GM18867 (cell line): ENCODE data around the gene COMMD1.
"Not testable (repeated sequence)": the region's sequence is repeated elsewhere in the genome, so short reads cannot be mapped to it uniquely, and the experiment has no call there.

Experiments used
- ATAC-seq: cut with Tn5 transposase; IDR thresholded peaks from one replicate; pipeline ENCODE4 v1.9.1; 2021; ENCODE audit warnings: mild to moderate bottlenecking, moderate library complexity; ENCODE audit not compliant: unreplicated experiment

Gene COMMD1

GRCh38 chr2:61905372-61906185 lies at the start of gene COMMD1:
TSS of gene COMMD1 (plus strand) at chr2:61905674. CDS start at chr2:61905679, 5 bp downstream.
- peak; percentile 99 for ATAC-seq

GRCh38 chr2:61857224-61857623 lies 48.2 kb upstream of the COMMD1 start:
- no peak for ATAC-seq

GRCh38 chr2:61862085-61862484 lies 43.4 kb upstream of the COMMD1 start:
- ATAC-seq: no peak

- ATAC-seq: not testable (repeated sequence)
Measured at GRCh38 chr2:61866482-61867089, 38.9 kb upstream of the COMMD1 start.

DNA sequence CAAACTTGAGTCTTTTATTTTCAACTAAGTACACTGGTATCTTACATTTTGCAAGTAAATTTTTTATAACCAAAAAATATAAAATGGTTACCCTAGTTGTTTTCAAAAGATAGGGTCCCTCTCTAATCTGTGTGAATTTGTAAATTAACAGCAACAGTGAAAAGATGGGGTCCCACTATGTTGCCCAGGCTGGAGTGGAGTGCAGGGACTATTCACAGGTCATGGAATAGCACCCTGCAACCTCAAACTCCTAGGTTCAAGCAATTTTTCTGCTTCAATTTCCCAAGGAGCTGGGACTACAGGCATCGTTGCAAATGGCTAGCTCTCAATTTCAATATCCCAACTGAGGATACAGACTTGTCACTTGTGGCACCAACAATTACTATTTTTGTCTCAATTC lies 29.1 kb upstream of the COMMD1 start:
- ATAC-seq: no peak

GRCh38 chr2:61877571-61878245 lies 27.8 kb upstream of the COMMD1 start:
- ATAC-seq: no peak

GRCh38 chr2:61878761-61879160 lies 26.7 kb upstream of the COMMD1 start:
- no peak for ATAC-seq

GRCh38 chr2:61879351-61879750 lies 26.1 kb upstream of the COMMD1 start:
- ATAC-seq: not testable (repeated sequence)

DNA sequence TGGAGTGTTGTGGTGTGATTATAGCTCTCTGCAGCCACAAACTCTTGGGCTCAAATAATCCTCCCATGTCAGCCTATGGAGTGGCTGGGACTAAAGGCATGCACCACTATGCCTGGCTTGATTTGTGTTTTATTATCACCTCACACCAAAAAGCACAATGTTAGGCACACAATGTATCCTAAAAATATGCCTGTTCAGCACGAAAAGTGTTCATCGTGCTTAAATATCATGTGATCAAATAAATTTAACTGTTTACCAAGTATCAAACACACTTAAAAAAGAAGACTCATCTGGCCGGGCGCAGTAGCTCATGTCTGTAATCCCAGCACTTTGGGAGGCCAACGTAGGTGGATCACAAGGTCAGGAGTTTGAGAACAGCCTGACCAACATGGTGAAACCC lies 22.6 kb upstream of the COMMD1 start:
- no peak for ATAC-seq

- ATAC-seq: no peak
Measured at GRCh38 chr2:61885896-61886603, 19.4 kb upstream of the COMMD1 start.

GRCh38 chr2:61887717-61888266 lies 17.7 kb upstream of the COMMD1 start:
- no peak for ATAC-seq

DNA sequence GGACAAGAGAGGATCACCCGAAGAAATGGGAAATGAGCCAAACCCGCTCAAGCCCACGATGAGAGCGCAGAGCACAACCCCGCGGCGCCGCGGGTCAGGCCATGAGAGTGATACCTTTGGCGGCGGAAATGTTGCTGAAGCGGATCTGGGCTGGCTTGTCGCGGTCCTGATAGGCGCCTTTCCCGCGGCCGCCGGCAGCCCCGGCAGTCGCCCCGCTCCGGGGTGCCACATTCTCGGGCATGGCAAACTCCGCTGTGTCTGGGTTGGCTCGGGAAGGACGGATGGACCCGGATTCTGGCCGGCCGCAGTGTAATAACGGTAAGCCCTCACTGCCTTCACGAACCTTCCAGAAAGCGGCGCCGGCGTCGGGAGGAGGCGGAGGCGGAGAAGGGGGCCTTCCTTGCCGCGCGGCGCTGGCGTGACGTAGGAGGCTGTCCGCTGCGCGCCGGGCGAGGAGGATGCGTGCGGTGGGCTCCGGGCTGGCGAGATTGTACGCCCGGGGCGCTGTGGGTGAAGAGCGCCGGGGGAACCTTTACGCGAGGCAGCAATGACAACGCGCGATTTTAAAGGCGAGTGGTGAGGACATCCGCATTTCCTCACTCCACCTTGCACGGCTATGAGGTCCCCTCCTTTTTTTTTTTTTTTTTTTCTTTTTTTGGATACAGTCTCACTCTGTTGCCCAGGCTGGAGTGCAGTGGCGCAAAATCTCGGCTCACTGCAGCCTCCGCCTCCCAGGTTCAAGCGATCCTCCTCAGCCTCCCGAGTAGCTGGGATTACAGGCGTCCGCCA lies 17.0 kb upstream of the COMMD1 start, which contains the start of gene CCT4:
Gene CCT4 (minus strand): TSS at position 390 of the 789 bp plus-strand sequence. CDS start 149 bp downstream, at position 241.
- ATAC-seq: peak; percentile 86

DNA sequence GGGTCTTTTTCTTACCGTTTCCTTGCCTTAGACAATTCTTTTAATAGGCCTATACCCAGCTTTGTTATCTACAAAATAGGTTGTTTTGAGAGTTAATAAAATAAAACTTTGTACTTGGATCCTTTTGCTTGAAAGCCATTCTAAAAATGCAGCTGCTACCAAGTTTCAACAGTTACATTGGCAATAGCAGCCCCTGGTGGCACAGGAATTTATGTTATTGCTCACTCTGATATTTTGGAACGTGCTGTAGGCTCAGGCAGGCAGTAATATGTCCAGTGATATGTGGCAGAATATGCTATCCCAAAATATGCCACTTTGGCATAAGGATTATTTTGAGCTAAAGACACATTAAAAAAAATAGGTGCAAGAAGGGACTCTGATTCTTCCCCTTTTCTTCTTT lies 6.7 kb upstream of the COMMD1 start:
- ATAC-seq: no peak

- no peak for ATAC-seq
Measured at GRCh38 chr2:61900281-61900680, 5.2 kb upstream of the COMMD1 start.

DNA sequence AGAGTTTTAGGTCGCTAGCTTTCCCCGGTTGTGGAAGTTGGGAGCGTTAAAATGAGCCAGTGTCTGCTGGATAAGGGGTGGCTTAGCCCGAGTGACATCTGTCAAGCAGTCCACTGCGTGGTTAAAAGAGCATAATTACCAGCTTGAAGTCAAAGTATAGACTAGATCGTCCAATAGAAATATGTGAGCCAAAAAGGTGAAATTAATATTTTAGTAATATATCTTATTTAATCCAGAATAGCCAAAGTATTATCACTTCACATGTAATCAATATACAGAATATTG lies 654 bp downstream of the COMMD1 start:
- ATAC-seq: no peak

DNA sequence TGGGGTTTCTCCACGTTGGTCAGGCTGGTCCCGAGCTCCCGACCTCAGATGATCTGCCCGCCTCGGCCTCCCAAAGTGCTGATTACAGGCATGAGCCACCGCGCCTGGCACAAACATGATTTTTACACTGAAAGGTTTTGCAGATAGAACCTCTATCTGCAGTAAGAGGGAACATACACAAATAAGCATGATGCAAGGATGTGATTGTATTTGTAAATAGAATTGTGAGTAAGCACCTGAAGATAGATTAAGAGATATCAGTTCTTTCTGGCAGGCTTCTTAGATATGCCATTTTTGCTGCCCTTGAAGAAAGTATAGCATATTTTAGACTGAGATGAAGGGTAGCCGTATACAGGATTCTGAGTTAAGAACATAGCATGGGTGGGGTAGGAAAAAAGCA lies 3.6 kb downstream of the COMMD1 start:
- no peak for ATAC-seq

GRCh38 chr2:61910603-61911002 lies 5.1 kb downstream of the COMMD1 start:
- ATAC-seq: no peak

- no peak for ATAC-seq
Measured at GRCh38 chr2:61911510-61911909, 6.0 kb downstream of the COMMD1 start.

- not testable (repeated sequence) for ATAC-seq
Measured at GRCh38 chr2:61914794-61915193, 9.3 kb downstream of the COMMD1 start.

- ATAC-seq: no peak
Measured at GRCh38 chr2:61920548-61920947, 15.1 kb downstream of the COMMD1 start.
